Measurements from ENCODE around the gene CYP24A1.

The CYP24A1 gene

DNA sequence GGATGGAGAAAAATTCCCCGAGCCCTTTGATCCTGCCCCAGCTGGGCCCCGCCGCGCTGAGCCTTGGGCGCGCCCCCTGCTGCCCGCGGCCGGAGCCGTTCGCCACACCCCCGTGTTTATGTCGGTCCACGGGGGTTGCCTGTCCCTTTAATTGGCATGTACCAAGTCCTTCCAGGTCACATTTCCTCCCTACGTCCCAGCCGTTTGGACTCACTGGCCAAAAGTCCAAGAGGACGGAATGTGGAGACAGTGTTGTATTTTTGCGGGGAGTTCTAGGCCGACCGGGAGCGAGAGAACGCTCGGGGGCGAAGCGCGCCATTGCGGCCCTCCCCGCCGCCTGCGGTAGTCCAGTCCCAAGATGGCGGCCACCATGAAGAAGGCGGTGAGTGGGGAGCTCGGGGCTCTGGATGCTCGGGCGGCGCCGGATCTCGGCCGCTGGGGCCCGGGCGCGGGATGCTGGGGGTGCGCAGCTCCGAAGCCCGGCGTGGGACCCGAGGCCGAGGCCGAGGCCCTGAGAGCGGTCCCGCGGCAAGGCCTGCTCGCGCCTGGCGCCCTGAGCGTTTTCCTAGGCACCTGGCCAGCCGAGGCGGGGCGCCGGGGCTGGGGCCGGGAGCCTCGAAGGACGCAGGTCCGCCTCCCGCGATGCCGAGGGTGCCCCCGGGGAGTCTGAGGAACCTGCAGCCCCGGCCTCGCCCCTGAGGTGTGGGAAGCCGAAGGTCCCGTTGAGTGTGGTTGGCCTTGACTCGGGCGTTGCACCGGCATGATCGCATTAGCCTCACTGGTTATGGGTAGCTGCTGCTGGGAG, 34.2 kb upstream of the CYP24A1 start, which contains the start of gene PFDN4:
TSS of gene PFDN4 (plus strand) at position 345 of the 805 bp plus-strand sequence. CDS start at position 359, 14 bp downstream.
- peak; percentile 95 for TF ChIP-seq CTCF (IDR thresholded peaks at IDR 0.05)

GRCh38 chr20:54207053-54207742, 33.4 kb upstream of the CYP24A1 start:
- no peak for TF ChIP-seq CTCF (IDR thresholded peaks at IDR 0.05)

GRCh38 chr20:54205450-54205849, 31.7 kb upstream of the CYP24A1 start:
- no peak for TF ChIP-seq CTCF (IDR thresholded peaks at IDR 0.05)

- no peak for TF ChIP-seq CTCF (IDR thresholded peaks at IDR 0.05)
Observed at GRCh38 chr20:54204481-54204880, 30.7 kb upstream of the CYP24A1 start.

DNA sequence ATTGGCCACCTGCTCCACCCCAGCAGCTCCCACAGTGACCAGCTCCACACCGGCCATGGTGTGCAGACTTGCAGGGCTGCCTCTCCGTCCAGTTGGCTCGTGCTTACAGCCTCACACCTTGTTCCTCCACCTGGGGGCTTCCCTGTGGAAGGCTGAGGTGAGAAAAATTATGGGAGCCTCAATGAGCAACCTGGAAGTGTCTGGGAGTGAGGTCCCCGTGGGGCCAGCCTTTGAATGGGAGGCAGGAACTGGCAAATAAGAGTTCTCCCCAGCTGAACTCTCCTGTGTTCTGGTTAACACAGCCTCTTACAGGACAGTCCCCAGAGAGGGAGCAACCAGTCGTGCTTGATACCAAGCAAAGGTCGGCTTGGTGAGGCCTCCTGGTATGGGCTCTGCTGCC, 30.3 kb upstream of the CYP24A1 start:
- no peak for TF ChIP-seq CTCF (IDR thresholded peaks at IDR 0.05)

DNA sequence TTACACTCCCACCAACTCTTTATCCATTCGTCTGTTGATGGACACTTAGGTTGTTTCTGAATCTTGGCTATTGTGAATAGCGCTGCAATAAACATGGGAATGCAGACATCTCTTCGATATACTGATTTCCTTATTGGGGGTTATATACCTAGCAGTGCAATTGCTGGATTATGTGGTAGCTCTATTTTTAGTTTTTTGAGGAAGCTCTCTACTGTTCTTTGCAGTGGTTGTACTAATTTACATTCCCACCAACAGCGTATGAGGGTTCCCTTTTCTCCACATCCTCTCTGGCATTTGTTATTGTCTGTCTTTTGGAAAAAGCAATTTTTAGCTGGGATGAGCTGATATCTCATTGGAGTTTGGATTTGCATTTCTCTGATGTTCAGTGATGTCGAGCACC, 29.5 kb upstream of the CYP24A1 start:
- no peak for TF ChIP-seq CTCF (IDR thresholded peaks at IDR 0.05)

GRCh38 chr20:54201268-54201846, 27.6 kb upstream of the CYP24A1 start:
- no peak for TF ChIP-seq CTCF (IDR thresholded peaks at IDR 0.05)

Data from LNCAP (cell line).